HCT116 (cell line): Measurements from ENCODE around the gene CD74. TPM values are rescaled to one million over a fixed set of nuclear protein-coding genes. Genes with fewer than 3 reads are reported as not detected.

Experiments used
- CBX3 ChIP-seq: IDR thresholded peaks from 2 replicates; pipeline ENCODE4 v1.6.1; 2012; ENCODE audit warnings: low read depth
- CTCF ChIP-seq, 3 experiments: fragments of 200-600 bp in 1 of 3; sonication (generic) in 1 of 3; IDR thresholded peaks in 2 of 3; conservative IDR thresholded peaks in 1 of 3; 2 replicates each; pipeline ENCODE4 v1.5.1; 2012 to 2017; ENCODE audit warnings: low read depth in 2 of 3, low read length in 2 of 3, antibody characterized with exemption in 1 of 3, borderline replicate concordance in 1 of 3, control low read depth in 1 of 3, mild to moderate bottlenecking in 1 of 3, mixed read lengths in 1 of 3, mixed run types in 1 of 3, moderate library complexity in 1 of 3; ENCODE audit not compliant: insufficient read depth in 1 of 3
- EZH2phosphoT487 ChIP-seq: fragments of 200-600 bp; IDR thresholded peaks from 2 replicates; pipeline ENCODE4 v1.6.1; 2018; ENCODE audit warnings: antibody characterized with exemption, borderline replicate concordance
- MAX ChIP-seq: IDR thresholded peaks from 2 replicates; pipeline ENCODE4 v1.6.1; 2012
- POLR2AphosphoS5 ChIP-seq: IDR thresholded peaks from 2 replicates; pipeline ENCODE4 v1.6.1; 2011; ENCODE audit warnings: mild to moderate bottlenecking, low read depth, low read length, moderate library complexity
- RAD21 ChIP-seq: IDR thresholded peaks from 2 replicates; pipeline ENCODE4 v1.6.1; 2012; ENCODE audit warnings: low read depth, mild to moderate bottlenecking
- REST ChIP-seq: IDR thresholded peaks from 2 replicates; pipeline ENCODE4 v1.6.1; 2012; ENCODE audit warnings: low read depth
- SRF ChIP-seq: IDR thresholded peaks from 2 replicates; pipeline ENCODE4 v1.6.1; 2012; ENCODE audit warnings: low read depth
- total RNA-seq: library from RNA; stranded (reverse); gene quantifications from one replicate; pipeline ENCODE4 v1.2.1, GENCODE V29; 2021; ENCODE audit not compliant: unreplicated experiment

Gene CD74
- total RNA-seq, 1 experiment from 2014 or later: 8.9 TPM

- TF ChIP-seq CBX3 (no peak), EZH2phosphoT487 (no peak), SRF (no peak), REST (no peak), RAD21 (no peak), CTCF (IDR thresholded peaks at IDR 0.05 in 2 of 3, conservative IDR thresholded peaks at IDR 0.05 in 1 of 3; ENCODE audit: borderline replicate concordance in 1 of 3, insufficient read depth in 1 of 3, low read depth in 2 of 3, low read length in 2 of 3) (no peak), POLR2AphosphoS5 (no peak), MAX (no peak)
These were observed 34.6 kb downstream of the CD74 start (continued) for GRCh38 chr5:150377964-150378694.
